Adrenal gland (tissue), 5 donors: ENCODE results near the gene FNIP2.

Experiments
- CTCF ChIP-seq, 6 experiments: fragments of 450-650 bp in 4 of 6; fragments of 200-600 bp in 2 of 6; sonication (generic) in 1 of 6; IDR thresholded peaks; 1 replicate in 5 of 6; 2 replicates in 1 of 6; pipeline versions ENCODE4 v1.5.1 to v1.8.0; 2016 to 2021; ENCODE audit warnings: antibody characterized with exemption in 6 of 6, mild to moderate bottlenecking in 2 of 6, moderate library complexity in 1 of 6
- POLR2A ChIP-seq, 2 donors: fragments of 450-650 bp; IDR thresholded peaks; one replicate each; pipeline ENCODE4 v1.6.1; 2017; ENCODE audit warnings: antibody characterized with exemption in 2 of 2, mild to moderate bottlenecking in 2 of 2, moderate library complexity in 1 of 2
- donor health status: DM: no; HTN: no; CAD: no.

- TF ChIP-seq CTCF (IDR thresholded peaks at IDR 0.05) (no peak), POLR2A (IDR thresholded peaks at IDR 0.05) (no peak)
These were observed 143.6 kb downstream of the FNIP2 start for GRCh38 chr4:158912390-158912789.
